ENCODE results near the gene GASK1A. TPM values are rescaled to one million over a fixed set of nuclear protein-coding genes. Genes with fewer than 3 reads are reported as not detected.

Gene GASK1A
- total RNA-seq, 1 donor from 2014 or later = 2.1 TPM

GRCh38 chr3:43093006-43093405, 113.9 kb downstream of the GASK1A start:
- H3K27ac Mint-ChIP-seq (ENCODE audit: unreplicated experiment) = no peak overlapping the region
- no peak for DNase-seq (ENCODE audit: low read depth, low spot score)
- H3K9me3 Mint-ChIP-seq = no peaks in the 10 kb centered on the region
- H3K4me3 Mint-ChIP-seq = no peak overlapping the region
- no peaks in the 10 kb centered on the region for H3K27me3 Mint-ChIP-seq (ENCODE audit: low read depth)
- H3K4me1 Mint-ChIP-seq = no peaks in the 10 kb centered on the region
- TF ChIP-seq CTCF (conservative IDR thresholded peaks at IDR 0.05) = no peak
- H3K36me3 Mint-ChIP-seq (ENCODE audit: low read depth) = no peaks in the 10 kb centered on the region

GRCh38 chr3:43093974-43094373, 114.9 kb downstream of the GASK1A start:
- H3K4me1 Mint-ChIP-seq = no peaks in the 10 kb centered on the region
- no peaks in the 10 kb centered on the region for H3K36me3 Mint-ChIP-seq (ENCODE audit: low read depth)
- no peaks in the 10 kb centered on the region for H3K27me3 Mint-ChIP-seq (ENCODE audit: low read depth)
- TF ChIP-seq CTCF (conservative IDR thresholded peaks at IDR 0.05) = no peak
- no peaks in the 10 kb centered on the region for H3K9me3 Mint-ChIP-seq
- no peak for DNase-seq (ENCODE audit: low read depth, low spot score)
- no peak overlapping the region for H3K4me3 Mint-ChIP-seq
- H3K27ac Mint-ChIP-seq (ENCODE audit: unreplicated experiment) = no peak overlapping the region

- no peak for TF ChIP-seq CTCF (conservative IDR thresholded peaks at IDR 0.05)
These were observed 115.3 kb downstream of the GASK1A start for GRCh38 chr3:43094381-43094780.

GRCh38 chr3:43094851-43095250, 115.7 kb downstream of the GASK1A start:
- TF ChIP-seq CTCF (conservative IDR thresholded peaks at IDR 0.05) = no peak
- Mint-ChIP-seq H3K4me1 (no peaks in the 10 kb centered on the region), H3K4me3 (no peak overlapping the region), H3K27me3 (ENCODE audit: low read depth) (no peaks in the 10 kb centered on the region), H3K9me3 (no peaks in the 10 kb centered on the region), H3K36me3 (ENCODE audit: low read depth) (no peaks in the 10 kb centered on the region), H3K27ac (ENCODE audit: unreplicated experiment) (no peak overlapping the region)
- DNase-seq (ENCODE audit: low read depth, low spot score) = no peak

More at GRCh38 chr3:43094381-43094780, 115.3 kb downstream of the GASK1A start:
- no peaks in the 10 kb centered on the region for H3K4me1 Mint-ChIP-seq
- no peaks in the 10 kb centered on the region for H3K36me3 Mint-ChIP-seq (ENCODE audit: low read depth)
- H3K27me3 Mint-ChIP-seq (ENCODE audit: low read depth) = no peaks in the 10 kb centered on the region
- no peak for DNase-seq (ENCODE audit: low read depth, low spot score)
- no peak overlapping the region for H3K27ac Mint-ChIP-seq (ENCODE audit: unreplicated experiment)
- H3K9me3 Mint-ChIP-seq = no peaks in the 10 kb centered on the region
- H3K4me3 Mint-ChIP-seq = no peak overlapping the region

- H3K36me3 Mint-ChIP-seq (ENCODE audit: low read depth) = no peaks in the 10 kb centered on the region
- H3K4me1 Mint-ChIP-seq = no peaks in the 10 kb centered on the region
- H3K27me3 Mint-ChIP-seq (ENCODE audit: low read depth) = no peaks in the 10 kb centered on the region
- H3K4me3 Mint-ChIP-seq = no peak overlapping the region
- no peak overlapping the region for H3K27ac Mint-ChIP-seq (ENCODE audit: unreplicated experiment)
- no peaks in the 10 kb centered on the region for H3K9me3 Mint-ChIP-seq
- TF ChIP-seq CTCF (conservative IDR thresholded peaks at IDR 0.05) = no peak
- DNase-seq (ENCODE audit: low read depth, low spot score) = no peak
These were observed 116.3 kb downstream of the GASK1A start for GRCh38 chr3:43095370-43095769.

GRCh38 chr3:43096761-43097160, 117.7 kb downstream of the GASK1A start:
- no peak overlapping the region for H3K27ac Mint-ChIP-seq (ENCODE audit: unreplicated experiment)
- no peak for TF ChIP-seq CTCF (conservative IDR thresholded peaks at IDR 0.05)
- H3K27me3 Mint-ChIP-seq (ENCODE audit: low read depth) = no peaks in the 10 kb centered on the region
- no peaks in the 10 kb centered on the region for H3K36me3 Mint-ChIP-seq (ENCODE audit: low read depth)
- no peak for DNase-seq (ENCODE audit: low read depth, low spot score)
- no peaks in the 10 kb centered on the region for H3K4me1 Mint-ChIP-seq
- no peak overlapping the region for H3K4me3 Mint-ChIP-seq
- H3K9me3 Mint-ChIP-seq = no peaks in the 10 kb centered on the region

Data from neural crest cell (in vitro differentiated cells).